ENCODE measurements around the gene TNP1.

TNP1 gene

GRCh38 chr2:216872624-216873023 lies 12.8 kb upstream of the TNP1 start:
- DNase-seq, result no peak

DNA sequence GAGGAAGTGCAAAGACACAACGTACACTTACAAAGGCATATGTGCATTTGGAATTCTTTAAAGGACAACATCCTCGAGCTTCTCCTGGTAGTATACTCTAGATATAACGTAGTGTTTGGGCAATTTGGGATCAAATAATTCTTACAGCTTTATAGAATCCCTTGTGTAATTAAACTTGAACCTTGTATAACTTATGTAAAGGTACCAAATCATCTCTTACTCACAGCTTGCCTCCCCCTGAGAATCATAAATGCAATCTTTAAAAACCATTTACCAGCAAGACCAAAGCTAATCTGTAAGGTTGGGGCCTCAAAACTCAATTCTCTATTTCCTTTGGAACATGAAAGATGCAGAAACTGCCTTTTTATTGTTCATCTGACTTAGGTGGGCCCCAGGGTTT lies 12.2 kb upstream of the TNP1 start:
- DNase-seq, result no peak

GRCh38 chr2:216871333-216871934 lies 11.6 kb upstream of the TNP1 start:
- no peak for DNase-seq

DNA sequence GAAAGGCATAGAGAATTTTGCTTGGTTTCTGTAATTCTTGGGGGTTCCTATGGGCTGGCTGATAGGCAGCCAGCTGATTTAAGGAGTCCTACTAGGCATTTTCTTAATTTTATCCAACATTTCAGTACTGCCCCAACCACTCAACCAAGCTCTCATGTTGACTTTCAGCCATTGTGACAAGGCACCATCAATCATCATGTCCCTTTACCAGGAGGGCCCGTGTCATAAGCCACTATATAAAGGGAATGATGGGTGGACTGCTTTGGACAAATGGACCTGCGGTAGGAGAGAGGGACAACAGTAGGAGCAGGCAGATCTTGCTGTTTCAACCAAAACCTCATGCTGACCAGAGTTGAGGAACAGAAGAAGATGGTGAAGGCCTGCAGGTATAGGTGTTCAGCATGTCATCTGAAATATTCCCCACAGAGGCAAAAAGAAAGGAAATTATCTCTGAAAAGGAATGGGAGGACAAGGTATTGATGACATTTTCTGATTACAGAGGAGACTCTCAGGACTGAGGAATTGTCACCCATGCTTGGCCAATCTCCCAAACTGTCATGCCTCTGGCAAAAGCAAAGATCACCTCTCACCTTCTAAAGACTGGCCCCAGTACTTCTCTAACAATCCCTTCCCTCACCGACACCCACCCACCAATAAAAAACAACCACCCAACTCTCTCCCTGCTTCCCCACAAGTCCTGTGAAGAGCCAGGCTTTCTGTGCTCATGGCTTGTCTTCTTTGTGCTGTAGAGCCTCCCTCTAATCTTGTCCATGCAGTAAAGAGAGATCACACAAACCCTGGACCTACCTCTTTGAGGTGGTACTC lies 10.9 kb upstream of the TNP1 start:
- DNase-seq, result no peak

- DNase-seq, result no peak
Measured at GRCh38 chr2:216866515-216867095, 6.7 kb upstream of the TNP1 start.

- DNase-seq, result no peak
Measured at GRCh38 chr2:216865658-216866057, 5.8 kb upstream of the TNP1 start.

- no peak for DNase-seq
Measured at GRCh38 chr2:216863946-216864345, 4.1 kb upstream of the TNP1 start.

GRCh38 chr2:216862628-216863398 lies 2.9 kb upstream of the TNP1 start:
- DNase-seq, result no peak

GRCh38 chr2:216860426-216861137 lies 718 bp upstream of the TNP1 start:
- no peak for DNase-seq

DNA sequence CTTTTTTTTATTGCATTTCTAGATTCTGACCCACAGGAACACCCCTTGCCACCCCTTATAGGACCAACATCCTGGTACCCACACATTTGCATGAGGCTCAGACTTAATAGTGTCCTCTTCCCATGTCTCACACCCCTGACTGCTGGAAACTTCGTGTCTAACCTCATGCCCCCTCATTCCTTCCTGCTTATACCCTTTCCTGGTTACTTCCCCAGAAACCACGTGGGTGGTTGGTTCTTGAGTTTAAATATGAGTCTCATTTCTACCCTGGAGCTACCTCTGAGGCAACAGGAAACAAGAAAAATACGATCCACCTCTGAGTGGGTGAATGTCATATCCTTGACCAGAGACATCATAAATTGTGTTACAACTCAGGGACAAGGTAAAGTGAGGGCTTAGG lies 1.6 kb downstream of the TNP1 start:
- DNase-seq, result no peak

DNA sequence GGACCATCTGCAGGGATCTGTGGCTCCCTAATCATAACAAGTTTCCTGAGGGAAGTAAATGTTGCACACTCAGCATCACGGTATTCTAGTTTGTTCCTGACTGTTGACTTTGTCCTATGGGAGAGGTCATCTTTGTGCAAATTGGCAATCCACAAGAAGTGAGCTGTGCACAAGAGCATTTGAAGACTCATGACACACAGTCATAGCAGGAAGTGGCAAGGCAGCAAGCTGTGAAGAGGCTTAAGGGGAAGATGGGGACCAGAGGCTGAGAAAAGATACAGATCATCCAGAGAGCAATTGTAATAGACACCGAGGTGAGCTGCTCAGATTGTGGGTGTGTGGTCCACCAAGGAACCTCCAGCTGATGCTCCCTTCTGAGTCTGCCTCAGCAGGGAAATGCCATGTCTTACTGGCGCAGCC lies 2.7 kb downstream of the TNP1 start:
- no peak for DNase-seq

GRCh38 chr2:216856406-216857065 lies 3.3 kb downstream of the TNP1 start:
- DNase-seq, result no peak

GRCh38 chr2:216855605-216856004 lies 4.3 kb downstream of the TNP1 start:
- DNase-seq, result no peak

DNA sequence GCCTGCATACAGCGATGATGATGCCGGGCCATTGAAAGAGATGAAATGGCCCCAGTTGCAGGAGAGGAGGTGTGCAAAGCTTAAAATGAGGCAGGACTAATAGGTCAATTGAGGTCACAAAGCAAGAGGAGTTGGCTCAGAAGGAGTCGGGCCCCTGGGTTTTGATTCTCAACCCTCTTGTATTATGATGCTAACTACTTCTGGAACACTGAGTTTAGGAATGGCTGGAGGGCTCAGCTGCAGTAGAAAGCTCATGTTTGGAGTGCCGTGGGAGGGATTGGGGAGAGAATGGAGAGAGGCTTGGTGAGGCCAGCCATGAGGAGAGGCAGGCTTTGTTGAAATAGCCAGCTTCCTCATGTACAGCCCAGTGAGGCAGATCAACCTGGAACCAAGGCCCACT lies 4.8 kb downstream of the TNP1 start:
- no peak for DNase-seq

DNA sequence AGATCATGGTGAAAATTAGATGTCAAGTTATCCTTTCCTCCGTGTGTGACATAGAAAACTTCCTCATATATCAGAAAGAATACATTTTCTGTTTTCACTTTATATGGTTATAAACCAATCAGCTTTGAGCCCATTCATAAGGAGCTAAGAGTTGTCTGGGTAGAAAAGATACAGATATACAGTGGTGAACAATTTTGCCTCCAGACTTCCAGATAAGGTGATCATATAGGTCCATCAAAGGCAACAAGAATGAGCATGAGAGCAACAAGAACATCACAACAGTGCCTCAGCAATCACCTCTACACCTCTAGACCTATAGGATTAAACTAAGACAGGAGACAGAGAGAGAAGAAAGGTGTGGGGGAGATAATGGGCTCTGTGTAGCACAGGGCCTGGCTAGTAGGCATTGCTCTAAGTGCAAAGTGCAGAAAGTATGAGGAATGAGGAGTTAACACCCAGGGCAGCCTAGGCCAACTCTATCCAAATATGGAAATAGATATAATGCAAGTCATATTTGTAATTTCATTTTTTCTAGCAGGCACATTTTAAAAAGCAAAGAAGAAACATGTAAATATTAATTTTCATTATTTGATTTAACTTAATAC lies 8.3 kb downstream of the TNP1 start:
- DNase-seq, result no peak

DNA sequence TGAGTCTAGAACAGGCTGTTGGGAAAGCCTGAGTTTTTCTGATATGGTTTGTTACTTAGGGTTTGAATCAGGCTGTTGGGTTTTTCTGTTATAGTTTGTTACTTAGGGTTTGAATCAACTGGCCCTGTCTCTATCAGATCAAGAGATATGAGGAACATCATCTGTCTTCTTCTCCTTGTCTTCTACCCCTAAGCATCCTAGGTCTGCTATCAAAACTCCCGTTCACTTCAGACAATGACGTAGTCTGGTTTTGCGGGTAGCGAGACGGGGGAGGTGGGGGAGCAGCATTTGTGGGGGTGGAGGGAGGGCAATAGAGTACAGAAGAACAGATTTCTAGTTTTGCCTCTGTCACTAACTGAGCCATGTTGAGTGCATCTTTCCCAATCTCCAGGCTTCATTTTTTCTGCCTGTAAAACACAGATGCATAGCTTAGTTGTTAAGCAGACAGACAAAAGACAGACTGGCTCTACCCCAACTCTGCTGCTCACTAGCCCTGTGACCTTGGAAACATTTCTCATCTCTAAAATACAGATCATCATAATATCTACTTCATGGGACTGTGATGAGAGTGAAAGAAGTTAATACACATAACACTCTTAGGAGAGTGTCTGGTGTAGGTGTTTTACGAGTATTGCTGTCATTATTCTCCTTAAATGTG lies 9.1 kb downstream of the TNP1 start:
- DNase-seq, result no peak

GRCh38 chr2:216849987-216850386 lies 9.9 kb downstream of the TNP1 start:
- peak; percentile 74 for DNase-seq

GRCh38 chr2:216845426-216845825 lies 14.4 kb downstream of the TNP1 start:
- no peak for DNase-seq

GRCh38 chr2:216842636-216843035 lies 17.2 kb downstream of the TNP1 start:
- DNase-seq, result no peak

- DNase-seq, result no peak
Measured at GRCh38 chr2:216839688-216840087, 20.2 kb downstream of the TNP1 start.

- DNase-seq, result no peak
Measured at GRCh38 chr2:216838151-216838550, 21.7 kb downstream of the TNP1 start.

Measured in NCI-H1105 (cell line).